Measurements from ENCODE around the gene TMEM120A. TPM values are rescaled to one million over a fixed set of nuclear protein-coding genes. Genes with fewer than 3 reads are reported as not detected.

Gene TMEM120A
- total RNA-seq, 1 donor: 9.4 TPM

DNA sequence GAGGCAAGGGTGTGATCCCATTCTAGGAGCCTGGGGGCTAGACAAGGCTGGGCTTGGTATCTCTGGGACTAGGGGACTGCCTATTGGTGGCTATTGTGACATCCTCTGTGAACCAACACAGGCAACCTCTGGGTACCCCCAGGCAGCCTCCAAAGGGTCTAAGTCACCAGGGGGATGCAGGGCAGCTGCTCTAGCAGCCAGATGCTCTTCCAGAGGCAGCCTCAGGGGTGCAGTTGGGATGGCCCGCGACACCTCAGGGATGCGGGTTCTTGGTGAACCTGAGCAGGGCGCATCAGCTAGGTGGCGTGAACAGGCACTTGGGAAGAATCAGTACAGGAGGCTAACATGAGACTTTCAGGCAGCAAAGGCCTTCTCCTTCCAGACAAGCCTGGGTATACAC, 1.6 kb upstream of the TMEM120A start:
- DNase-seq (ENCODE audit: low read depth in 2 of 3, low spot score in 2 of 3): no peak

DNA sequence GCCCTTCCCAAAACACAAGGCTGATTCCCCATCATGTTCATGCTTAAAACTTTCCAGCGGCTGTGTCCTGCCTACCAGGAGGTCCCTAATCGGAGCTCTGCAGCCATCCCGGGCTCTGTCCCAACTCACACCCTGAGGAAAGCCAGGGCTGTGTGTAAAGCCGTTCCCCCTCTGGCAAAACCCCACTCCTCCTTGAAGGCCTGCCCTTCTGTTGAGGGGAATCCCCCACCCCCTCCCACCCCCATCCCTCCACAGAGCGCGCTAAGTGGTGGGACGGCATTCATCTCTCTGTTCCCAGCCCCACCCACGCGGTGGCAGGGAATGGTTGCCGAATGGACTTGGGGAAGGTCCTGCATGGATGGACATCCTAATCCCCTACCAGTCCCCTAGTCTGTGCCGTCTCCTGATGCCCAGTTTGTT, 667 bp upstream of the TMEM120A start:
- DNase-seq (ENCODE audit: low read depth in 2 of 3, low spot score in 2 of 3): no peak

DNA sequence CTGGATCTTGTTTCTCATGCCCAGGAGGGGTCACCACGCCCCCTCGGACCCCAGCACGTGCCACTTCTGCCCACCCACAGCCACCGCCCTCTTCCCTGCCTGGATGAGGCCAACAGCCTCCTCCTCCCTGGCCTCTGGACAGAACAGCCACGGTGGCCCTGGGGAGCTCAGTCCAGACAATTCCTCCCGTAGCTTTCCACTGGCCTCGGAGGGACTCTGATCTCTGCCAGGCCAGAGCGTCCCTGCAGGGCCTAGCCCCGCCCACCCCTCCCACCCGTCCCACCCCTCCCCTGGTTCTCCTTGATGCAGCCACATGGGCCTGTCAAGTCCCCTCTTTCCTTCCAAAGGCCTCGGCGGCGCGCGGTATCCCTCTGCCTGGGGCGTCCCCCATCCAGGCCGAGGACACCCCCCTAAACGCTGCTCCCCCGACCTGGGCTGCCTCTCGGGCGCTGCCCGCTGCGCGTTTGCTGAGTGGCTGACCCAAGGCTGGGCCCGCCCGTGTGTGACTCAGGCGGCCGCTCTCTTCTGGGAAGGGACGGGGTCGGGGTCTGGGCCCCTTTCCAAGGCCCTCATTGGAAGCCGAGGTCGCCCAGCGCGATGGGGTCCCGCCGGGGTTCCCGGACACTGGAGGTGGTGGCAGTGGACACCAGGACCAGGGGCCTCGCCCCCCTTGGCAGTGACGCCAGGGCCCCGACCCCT, 557 bp downstream of the TMEM120A start:
- peak in 2 of 3 donors; percentile 18 to 38 for DNase-seq (ENCODE audit: low read depth in 2 of 3, low spot score in 2 of 3)

DNA sequence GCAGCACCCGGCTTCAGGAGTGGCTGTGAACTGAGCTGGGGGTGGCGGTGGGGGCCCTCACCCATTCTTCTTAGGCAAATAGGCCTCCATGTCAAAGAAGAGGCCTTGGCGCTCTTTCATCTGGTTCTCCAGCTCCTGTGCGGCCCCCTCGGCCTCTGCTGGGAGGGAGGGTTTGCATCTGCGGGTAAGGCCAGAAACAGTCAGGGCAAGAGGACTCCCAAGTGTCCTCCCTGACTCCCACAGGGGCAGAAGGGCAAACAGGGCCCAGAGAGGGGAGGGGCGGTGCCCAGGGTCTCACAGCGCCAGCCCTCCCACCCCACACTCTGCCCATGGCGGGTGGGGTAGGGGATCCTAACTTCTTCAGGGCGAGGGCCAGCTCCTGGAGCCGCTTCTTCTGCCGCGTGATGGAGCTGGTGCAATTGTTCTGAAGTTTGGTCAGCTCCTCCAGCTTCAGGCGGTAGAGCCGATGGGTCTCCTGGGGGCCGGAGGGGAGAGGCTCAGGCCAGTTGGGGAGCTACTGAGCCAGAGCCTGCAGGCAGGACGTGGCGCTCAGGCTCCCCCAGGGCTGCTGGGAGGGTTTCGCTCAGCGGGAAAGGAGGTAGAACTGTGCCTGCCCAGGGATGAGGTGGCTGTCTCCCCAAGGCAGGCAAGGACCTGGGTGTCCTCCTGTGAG, 2.2 kb downstream of the TMEM120A start:
- no peak for DNase-seq (ENCODE audit: low read depth in 2 of 3, low spot score in 2 of 3)

DNA sequence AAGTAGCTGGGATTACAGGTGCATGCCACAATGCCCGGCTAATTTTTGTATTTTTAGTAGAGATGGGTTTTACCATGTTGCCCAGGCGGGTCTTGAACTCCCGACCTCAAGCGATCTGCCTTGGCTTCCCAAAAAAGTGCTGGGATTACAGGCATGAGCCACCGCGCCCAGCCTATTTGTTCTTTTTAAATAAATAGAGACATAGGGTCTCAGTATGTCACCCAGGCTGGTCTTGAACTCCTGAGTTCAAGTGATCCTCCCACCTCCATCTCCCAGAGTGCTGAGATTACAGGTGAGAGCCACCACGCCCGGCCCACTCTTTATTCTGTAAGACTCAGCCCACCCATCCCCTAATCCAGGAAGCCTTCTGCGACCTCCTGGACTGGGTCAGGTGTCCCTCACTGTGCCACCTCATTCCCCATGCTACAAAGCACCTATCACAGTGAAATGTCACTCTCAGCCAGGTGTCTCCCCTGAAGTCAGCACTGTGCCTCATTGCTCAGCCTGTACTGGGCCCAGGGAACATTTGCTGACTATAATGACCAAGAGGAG, 2.8 kb downstream of the TMEM120A start:
- DNase-seq (ENCODE audit: low read depth in 2 of 3, low spot score in 2 of 3): no peak

DNA sequence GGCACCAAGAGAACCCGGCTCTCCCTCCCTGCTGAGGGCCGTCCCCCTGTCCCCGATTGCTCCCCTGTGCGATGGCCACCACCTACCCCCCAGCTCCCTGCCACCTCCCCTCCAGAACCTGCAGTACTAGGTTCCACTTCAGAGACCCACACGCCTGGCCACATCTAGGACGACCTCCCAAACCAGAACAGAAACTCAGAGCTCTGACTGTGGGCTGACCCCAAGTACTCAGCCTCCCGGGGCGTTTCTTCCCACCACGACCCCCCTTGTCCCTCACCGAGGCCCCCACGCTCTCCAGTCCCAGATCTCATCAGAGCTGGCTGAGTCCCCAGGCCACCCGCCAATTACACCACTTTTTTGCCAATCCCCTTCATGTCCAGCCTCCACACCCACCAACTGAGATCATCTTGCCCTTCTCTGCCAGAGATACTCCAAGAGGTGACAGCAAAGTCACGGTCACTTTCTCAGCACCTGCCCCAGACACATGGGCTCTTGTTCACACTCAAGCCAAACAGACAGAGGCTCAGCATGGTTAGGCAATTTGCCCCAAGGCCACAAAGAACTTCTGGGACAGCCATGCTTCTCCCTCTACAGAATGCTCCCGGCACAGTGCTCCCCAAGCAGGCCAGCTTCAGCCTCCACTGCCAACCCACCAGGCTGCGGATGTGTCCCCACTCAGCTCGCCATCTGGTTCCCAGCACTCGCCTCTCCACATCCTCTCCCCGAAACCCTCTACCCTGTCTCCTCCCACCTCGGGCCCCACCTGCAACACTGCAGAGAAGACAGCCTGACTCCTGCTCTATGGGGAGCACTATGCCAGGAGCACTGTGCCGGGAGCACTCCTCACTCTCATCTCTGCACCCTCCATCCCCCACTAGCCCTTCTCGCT, 4.7 kb downstream of the TMEM120A start:
- no peak for DNase-seq (ENCODE audit: low read depth in 2 of 3, low spot score in 2 of 3)

DNA sequence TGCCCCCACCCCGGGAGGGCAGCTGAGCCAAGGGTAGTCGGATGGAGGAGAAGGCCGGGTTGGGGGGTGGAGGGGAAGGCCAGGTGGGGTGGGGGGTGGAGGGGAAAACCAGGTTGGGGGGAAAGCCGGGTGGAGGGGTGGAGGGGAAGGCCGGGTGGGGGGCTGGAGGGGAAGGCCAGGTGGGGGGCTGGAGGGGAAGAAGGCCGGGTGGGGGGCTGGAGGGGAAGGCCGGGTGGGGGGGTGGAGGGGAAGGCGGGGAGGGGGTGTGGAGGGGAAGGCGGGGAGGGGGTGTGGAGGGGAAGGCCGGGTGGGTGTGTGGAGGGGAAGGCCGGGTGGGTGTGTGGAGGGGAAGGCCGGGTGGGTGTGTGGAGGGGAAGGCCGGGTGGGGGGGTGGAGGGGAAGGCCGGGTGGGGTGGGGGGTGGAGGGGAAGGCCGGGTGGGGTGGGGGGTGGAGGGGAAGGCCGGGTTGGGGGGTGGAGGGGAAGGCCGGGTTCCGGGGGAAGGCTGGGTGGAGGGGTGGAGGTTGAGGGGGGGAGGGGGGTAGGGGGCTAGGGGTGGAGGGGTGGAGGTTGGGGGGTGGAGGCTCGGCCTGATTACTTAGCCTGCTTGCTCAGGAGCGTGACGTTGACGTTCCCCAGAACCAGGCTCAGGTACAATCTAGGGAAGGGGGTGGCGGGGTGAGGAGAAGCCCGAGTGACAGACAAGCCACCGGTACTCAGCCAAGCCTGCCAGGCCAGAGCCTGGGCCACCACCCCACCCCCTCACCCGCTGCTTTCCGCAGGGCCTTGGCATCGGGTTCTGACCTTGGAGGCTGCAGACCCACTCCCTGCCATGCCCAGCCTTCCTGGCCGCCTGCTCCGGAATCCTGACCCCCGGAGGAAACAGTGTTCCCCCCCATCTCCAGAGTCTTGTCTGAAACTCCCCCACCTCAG, 5.6 kb downstream of the TMEM120A start:
- DNase-seq (ENCODE audit: low read depth in 2 of 3, low spot score in 2 of 3): no peak

DNA sequence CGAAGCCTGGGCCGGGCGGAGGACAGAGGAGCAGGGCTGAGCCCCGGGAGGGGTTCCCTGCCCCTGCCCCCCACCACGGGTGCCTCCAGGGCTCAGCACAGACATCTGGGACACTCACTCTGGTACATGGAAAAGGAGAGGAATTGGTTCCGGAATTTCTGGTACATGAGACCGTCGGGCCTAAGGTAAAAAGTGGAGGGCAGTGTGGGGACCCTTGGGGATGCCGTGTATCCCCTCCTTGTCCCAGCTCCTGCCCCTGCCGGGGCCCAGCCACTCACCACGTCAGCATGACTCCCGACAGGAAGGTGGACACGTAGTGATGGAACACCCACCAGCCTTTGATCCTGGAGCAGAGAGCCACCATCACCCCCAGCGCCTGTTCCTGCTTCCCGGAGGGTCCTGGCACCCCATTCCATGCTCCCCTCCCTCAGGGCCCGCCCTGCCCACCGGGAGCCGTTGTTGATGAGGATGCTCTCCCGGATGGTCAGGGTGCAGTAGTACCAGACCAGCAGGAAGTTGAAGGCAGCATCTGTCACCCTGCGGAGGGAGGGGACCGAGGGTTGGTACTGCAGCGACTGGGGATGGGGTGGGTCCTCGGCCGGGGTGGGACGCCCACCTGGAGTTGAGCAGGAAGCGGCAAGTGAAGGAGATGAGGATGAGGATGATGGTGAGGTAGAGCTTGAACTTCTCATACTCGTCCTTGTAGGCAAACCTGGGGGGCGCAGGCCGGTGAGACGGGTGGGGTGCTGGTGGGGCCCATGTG, 6.4 kb downstream of the TMEM120A start:
- no peak for DNase-seq (ENCODE audit: low read depth in 2 of 3, low spot score in 2 of 3)

DNA sequence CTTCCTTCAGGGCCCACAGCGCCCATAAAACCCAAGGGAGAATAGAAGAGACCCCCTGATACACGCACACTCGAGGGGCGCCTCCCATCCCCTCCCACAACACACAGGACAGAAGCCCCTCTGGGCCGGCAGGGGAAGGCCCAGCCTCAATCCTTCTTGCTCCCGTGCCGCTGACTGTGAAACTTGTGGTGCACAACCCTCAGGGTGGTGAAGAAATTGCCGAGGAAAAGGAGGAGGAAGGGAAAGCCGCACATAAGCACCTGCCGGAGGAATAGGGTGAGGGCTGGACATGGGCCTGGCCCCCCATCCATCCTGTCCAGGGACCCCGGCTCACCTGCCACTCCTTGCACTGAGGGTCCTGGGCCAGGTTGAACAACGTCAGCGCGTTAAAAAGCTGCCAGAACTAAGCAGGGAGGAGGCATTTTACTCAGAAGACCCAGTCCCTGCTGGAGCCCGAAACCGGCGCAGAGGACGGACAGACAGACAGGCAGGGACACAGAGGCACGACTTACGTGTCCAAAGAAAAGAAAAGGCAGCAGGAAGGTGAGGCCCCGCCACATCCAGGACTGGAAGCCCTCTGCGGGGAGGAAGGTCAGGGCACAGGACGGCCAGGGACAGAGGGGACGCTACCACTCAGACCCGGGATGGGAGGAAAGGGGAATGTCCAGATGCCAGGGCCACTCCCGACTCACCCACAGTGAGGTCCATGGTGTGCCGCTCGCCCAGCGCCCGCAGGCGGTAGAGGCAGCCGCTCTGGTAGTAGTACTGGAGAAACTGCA, 7.2 kb downstream of the TMEM120A start:
- no peak for DNase-seq (ENCODE audit: low read depth in 2 of 3, low spot score in 2 of 3)

DNA sequence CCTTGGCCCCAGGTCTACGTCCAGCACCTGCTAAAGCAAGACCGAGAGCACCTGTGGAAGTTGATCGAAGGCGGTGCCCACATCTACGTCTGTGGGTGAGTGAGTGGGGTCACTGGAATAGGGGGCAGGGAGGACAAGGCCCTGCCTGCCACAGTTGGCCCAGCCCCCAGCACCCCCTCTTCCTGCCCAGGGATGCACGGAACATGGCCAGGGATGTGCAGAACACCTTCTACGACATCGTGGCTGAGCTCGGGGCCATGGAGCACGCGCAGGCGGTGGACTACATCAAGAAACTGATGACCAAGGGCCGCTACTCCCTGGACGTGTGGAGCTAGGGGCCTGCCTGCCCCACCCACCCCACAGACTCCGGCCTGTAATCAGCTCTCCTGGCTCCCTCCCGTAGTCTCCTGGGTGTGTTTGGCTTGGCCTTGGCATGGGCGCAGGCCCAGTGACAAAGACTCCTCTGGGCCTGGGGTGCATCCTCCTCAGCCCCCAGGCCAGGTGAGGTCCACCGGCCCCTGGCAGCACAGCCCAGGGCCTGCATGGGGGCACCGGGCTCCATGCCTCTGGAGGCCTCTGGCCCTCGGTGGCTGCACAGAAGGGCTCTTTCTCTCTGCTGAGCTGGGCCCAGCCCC, 8.1 kb downstream of the TMEM120A start:
- no peak for DNase-seq (ENCODE audit: low read depth in 2 of 3, low spot score in 2 of 3)

DNA sequence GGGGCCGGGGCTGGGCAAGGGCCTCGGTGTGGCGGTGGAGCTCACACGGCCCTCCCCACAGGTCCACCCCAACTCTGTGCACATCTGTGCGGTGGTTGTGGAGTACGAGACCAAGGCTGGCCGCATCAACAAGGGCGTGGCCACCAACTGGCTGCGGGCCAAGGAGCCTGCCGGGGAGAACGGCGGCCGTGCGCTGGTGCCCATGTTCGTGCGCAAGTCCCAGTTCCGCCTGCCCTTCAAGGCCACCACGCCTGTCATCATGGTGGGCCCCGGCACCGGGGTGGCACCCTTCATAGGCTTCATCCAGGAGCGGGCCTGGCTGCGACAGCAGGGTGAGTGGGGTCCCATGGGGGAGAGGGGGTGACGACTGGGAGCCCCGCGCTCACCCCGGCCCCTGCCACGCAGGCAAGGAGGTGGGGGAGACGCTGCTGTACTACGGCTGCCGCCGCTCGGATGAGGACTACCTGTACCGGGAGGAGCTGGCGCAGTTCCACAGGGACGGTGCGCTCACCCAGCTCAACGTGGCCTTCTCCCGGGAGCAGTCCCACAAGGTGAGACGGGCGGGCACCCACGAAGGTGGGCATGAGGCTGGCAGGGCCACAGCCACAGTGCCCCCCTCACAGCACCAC, 8.8 kb downstream of the TMEM120A start:
- no peak for DNase-seq (ENCODE audit: low read depth in 2 of 3, low spot score in 2 of 3)

DNA sequence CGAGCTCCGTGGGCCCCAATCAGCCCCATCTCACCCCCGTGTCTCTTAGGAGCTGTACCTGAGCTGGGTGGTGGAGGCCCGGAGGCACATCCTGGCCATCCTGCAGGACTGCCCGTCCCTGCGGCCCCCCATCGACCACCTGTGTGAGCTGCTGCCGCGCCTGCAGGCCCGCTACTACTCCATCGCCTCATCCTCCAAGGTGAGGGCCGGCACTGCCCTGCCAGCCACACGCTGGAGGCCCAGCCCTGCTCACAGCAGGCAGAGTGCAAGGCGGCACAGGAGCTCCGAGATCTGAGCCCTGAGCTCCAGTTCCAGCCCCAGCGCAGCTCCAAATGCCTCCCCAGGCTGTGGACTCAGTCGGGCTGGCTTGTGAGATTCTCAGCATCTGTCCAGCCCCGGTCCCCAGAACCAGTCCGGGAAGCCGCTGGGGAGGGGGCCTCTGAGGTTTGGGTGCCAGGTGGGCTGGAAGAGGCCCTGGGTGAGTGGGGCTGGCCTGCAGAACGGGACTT, 9.3 kb downstream of the TMEM120A start:
- no peak for DNase-seq (ENCODE audit: low read depth in 2 of 3, low spot score in 2 of 3)

DNA sequence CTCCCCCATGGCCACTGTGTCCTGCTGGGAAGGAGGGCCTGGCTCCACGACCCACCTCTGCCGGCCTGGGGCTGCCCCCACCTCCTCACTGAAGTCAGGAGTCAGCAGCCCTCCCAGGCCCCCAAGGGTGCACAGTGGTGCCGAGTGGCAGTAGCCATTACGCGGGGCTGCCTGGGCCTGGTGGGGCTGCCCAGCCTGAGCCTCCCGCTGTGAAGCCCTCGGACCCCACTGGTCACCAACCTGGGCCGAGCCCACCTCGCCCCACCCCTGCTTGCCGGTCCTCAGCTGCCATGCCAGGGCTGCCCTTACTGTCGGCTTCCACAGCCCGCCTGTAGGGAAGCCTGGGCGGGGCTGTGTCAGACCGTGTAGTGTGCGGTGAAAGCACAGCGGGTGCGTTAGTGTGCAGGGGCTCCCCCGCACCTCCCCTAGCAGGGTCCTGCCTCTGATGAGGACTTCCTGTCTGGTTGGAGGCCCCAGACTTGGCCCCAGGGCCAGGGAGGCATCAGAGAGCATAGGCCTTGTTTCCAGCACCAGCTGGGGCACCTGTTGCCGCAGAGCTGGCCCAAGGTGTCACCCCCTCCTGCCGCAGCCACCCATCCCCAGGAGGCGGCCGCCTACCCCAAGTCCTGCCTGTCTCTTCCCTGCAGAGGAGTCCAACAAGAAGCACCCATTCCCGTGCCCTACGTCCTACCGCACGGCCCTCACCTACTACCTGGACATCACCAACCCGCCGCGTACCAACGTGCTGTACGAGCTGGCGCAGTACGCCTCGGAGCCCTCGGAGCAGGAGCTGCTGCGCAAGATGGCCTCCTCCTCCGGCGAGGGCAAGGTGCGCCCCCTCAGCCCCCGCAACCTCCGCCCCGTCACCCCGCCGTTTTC, 10.0 kb downstream of the TMEM120A start:
- DNase-seq (ENCODE audit: low read depth in 2 of 3, low spot score in 2 of 3): no peak

DNA sequence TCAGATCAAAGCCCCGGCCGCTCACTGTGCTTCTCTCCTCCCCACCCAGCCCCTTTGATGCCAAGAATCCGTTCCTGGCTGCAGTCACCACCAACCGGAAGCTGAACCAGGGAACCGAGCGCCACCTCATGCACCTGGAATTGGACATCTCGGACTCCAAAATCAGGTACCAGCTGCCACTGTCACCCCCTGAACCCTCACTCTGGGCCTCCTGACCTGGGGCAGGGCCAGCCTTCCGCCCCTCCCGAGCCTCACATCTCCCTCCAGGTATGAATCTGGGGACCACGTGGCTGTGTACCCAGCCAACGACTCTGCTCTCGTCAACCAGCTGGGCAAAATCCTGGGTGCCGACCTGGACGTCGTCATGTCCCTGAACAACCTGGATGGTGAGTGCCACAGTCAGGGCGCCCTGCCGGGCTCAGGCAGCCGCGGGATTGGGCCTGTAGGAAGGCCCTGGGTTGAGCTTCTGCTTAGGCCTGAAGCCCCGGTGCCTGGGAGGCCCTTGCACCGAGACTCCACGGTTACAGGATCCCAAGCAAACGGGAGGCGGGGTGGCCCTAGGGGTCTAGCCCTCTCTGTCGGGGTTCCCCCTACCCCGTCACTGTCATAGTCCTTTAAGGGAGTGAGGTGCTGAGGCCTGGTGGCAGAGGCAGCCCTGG, 10.8 kb downstream of the TMEM120A start:
- no peak for DNase-seq (ENCODE audit: low read depth in 2 of 3, low spot score in 2 of 3)

DNA sequence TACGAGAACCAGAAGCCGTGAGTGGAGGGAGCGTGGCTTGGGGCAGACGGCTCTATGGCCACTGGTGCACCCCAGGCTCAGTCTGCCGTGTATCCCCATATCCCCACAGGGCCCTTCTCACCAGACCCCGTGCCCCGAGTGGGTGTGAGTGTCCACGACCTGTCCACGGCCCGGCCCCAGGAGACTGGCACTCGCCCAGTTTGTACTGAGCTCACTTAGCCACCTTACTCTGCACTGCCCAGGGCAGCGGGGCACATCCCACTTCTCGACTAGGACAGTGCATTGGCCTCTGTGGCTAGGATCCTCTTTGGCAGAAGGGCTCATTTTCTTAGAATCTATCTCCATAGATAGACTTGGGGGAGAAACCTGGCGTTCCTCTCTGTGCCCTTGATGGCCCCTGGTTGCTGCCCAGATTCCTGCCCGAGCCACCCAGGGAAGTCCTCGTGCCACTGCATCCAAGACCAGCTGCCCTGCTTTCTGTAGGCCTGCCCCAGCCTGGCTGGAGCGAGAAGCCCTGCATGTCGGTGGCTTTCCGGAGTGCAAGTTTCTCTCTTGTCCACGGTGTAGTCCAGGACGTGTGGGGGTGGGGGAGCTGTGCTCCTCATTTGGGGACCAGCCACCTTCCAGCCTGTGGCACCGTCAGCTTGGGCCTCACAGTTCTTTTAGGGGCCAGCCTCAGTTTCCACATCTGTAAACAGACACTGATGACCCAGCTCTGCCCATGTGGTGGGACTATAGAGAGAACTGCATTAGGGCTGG, 11.9 kb downstream of the TMEM120A start:
- DNase-seq (ENCODE audit: low read depth in 2 of 3, low spot score in 2 of 3): no peak

Data from hematopoietic multipotent progenitor cell (in vitro differentiated cells).